ENCODE results near the gene SH2D4B. TPM values are rescaled to one million over a fixed set of nuclear protein-coding genes. Genes with fewer than 3 reads are reported as not detected.

Gene SH2D4B
- total RNA-seq, 1 donor from 2014 or later: 0.07 TPM

DNA sequence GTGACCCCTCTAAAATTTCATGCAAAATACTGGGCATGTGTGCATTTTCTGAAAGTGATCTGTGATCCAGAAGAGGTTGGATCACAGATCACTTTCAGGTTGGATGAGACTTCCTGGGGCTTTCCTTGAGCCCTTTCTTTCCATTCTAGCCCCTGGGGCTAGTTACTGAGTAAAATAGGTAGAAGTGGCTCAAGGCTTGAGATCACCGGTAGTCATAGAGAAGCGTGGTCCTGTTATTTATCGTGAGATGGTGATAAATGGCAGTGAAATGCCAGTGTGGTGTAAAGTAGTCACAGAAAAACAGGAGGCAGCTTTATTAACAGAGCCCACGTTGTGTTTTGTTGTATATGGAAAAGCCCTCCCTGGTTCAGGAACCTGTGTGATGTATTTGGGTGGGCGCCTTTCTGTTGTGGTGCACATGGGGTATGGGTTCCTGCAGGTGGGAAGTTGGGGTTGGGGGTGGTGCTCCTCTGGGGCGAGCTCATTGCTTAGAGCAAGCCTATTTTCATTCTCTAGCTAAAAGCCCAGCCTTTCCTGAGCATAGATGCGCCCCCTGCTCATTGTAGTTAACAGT is 34.0 kb upstream of the SH2D4B start:
- intact Hi-C loops (cut with micrococcal nuclease): loop anchor here (2.0 kb wide), 1 partner anchor 45 kb away; no protein-coding TSS in a partner anchor

DNA sequence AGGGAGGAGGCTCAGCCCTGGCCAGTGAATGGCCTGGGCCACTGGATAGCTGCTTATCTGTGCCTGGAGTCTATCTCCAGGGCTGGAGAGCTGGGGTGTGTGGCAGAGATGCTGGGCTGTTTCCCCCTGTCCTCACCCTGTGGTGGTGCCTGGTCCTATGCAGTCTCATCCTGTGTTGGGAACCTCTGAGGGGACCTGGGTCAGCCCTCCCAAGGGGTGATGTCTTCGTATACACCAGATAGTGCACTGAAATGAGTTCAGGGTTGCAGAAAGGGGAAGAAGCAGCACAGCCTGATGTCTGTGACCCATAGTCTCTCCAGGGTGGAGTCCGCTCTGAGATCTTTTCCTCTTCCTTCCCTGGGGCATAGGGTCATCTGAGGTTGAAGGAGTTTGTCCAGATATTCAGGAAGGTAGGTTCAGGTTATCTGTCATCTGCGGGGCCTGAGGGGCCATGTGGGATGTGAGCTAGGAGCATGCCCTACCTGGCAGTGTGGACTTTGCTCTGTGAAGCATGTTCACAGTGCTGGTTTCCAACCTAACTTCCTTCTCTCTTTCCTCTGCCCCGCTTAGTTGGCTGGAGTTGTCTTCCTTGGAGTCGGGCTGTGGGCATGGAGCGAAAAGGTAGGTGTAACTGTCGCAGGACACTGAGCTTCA is 33.4 kb upstream of the SH2D4B start:
- intact Hi-C loops (cut with micrococcal nuclease): loop anchor here (2.0 kb wide), 1 partner anchor 45 kb away; no protein-coding TSS in a partner anchor

- intact Hi-C loops (cut with micrococcal nuclease): loop anchor here (1.0 to 2.0 kb wide), 4 partner anchors 46 to 127 kb away; no protein-coding TSS in a partner anchor
These were observed 32.7 kb upstream of the SH2D4B start for GRCh38 chr10:80504897-80505465.

DNA sequence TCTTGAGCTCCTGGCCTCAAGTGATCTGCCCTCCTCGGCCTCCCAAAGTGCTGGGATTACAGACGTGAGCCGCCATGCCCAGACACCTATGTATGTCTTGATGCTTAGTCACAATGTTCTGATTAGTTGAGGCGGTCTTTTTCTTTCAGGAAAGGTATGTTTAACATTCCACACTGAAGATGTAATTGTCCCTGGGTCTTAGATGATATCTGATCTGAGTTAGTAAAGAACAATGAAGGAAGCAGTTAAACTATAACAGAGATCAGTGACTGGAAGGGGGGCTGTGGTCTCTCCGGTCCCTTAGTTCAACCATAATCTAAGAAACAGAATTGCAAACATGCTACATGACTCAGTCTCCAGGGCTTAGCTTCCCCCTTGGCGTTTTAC is 31.5 kb upstream of the SH2D4B start:
- intact Hi-C loops (cut with micrococcal nuclease): no loop called here

- intact Hi-C loops (cut with micrococcal nuclease): no loop called here
These were observed 30.7 kb upstream of the SH2D4B start for GRCh38 chr10:80506836-80507487.

GRCh38 chr10:80509108-80509402 is 28.6 kb upstream of the SH2D4B start:
- intact Hi-C loops (cut with micrococcal nuclease): no loop called here

- intact Hi-C loops (cut with micrococcal nuclease): no loop called here
These were observed 28.1 kb upstream of the SH2D4B start for GRCh38 chr10:80509403-80510161.

GRCh38 chr10:80512031-80512526 is 25.6 kb upstream of the SH2D4B start:
- intact Hi-C loops (cut with micrococcal nuclease): no loop called here

- intact Hi-C loops (cut with micrococcal nuclease): no loop called here
These were observed 24.6 kb upstream of the SH2D4B start for GRCh38 chr10:80513106-80513505.

- intact Hi-C loops (cut with micrococcal nuclease): no loop called here
These were observed 22.2 kb upstream of the SH2D4B start for GRCh38 chr10:80515511-80515910.

- intact Hi-C loops (cut with micrococcal nuclease): no loop called here
These were observed 21.8 kb upstream of the SH2D4B start for GRCh38 chr10:80515941-80516340.

DNA sequence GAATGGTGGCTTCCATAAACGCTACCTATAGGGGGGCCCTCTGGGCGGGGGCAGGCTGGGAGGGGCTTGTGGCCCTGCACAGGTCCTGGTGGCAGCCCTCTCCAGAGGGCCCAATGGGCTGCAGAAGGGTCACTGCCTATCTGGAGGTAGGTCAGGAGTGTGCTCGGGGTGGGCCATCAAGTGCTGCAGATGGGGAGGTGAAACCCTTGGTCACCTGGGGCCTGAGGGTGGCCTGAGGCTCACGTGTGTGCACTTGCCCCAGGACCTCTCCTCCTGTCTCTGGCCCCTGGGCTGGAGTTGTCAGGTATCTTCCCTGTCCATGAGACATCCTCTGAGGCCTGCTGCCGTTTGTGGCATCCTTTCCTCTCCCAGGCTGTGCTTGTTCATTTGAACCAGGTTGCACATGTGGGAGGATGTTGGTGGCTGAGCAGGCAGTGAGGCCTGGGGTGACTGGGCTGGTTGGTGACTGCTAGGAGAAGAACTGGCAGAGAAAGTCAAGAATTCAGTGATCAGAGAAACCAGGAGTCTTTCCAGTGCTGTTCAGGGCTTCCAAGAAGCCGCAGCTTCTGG is 21.1 kb upstream of the SH2D4B start:
- intact Hi-C loops (cut with micrococcal nuclease): no loop called here

DNA sequence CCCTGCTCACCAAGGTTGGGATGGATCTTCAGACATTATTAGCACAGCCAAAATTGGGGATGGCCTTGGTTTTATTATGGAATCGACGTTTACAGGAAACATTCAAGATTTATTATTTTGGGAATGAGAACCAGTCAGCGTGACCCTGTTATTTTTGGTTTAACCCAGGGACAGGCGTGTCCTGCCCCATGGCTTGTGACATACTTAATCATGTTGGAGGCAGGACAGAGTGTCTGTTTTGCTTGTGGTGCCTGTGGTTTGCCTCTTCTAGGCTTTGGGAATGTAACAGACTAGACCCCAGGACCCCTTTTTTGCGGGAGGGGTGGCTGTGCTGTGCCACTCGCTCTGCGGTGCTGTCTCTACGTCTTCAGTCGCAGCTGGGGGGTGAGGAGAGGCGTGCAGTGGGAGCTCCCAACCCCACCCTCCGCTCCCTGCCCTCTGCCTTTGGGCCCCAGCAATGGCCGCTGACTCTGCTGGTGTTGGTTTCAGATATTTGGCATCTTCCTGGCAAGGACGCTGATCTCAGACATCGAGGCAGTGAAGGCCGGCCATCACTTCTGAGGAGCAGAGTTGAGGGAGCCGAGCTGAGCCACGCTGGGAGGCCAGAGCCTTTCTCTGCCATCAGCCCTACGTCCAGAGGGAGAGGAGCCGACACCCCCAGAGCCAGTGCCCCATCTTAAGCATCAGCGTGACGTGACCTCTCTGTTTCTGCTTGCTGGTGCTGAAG is 20.1 kb upstream of the SH2D4B start:
- intact Hi-C loops (cut with micrococcal nuclease): no loop called here

- intact Hi-C loops (cut with micrococcal nuclease): no loop called here
These were observed 19.4 kb upstream of the SH2D4B start for GRCh38 chr10:80518143-80518806.

GRCh38 chr10:80518807-80519360 is 18.8 kb upstream of the SH2D4B start:
- intact Hi-C loops (cut with micrococcal nuclease): no loop called here

DNA sequence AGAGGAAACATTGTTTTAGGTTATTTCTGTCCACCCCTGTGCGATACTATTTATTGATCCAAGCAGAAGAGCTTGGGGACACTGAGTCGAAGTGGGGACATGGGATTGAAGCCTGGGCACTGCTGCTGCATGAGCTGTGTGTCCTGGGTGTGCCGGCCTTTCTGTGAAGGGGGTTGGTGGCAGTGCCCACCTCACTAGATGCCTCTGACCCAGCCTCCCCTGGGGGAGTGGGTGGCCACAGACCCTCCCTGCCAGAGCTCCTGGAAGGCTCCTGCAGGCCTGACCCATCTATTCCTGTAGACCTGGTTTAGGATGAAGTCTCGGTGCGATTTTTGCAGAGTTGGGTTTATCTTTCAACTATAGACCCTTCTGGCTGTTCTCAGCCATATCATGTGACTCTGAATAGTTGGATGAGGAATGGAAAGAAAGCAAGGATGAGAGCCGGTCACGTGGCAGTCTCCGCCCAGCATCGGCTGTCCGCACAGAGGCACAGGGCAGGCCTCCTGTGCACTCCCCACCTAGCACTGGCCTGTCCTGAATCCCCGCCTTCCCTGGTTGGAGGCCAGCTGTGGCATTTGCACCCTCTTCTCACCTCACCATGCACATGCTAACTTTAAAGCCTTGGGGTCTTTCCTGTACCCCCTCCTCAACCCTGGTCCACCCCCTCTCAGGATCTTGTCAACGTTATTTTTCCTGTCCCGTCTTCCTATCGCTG is 17.6 kb upstream of the SH2D4B start:
- intact Hi-C loops (cut with micrococcal nuclease): loop anchor here (10.0 kb wide), 1 partner anchor 315 kb away; the partner anchor contains the start of gene ANXA11

DNA sequence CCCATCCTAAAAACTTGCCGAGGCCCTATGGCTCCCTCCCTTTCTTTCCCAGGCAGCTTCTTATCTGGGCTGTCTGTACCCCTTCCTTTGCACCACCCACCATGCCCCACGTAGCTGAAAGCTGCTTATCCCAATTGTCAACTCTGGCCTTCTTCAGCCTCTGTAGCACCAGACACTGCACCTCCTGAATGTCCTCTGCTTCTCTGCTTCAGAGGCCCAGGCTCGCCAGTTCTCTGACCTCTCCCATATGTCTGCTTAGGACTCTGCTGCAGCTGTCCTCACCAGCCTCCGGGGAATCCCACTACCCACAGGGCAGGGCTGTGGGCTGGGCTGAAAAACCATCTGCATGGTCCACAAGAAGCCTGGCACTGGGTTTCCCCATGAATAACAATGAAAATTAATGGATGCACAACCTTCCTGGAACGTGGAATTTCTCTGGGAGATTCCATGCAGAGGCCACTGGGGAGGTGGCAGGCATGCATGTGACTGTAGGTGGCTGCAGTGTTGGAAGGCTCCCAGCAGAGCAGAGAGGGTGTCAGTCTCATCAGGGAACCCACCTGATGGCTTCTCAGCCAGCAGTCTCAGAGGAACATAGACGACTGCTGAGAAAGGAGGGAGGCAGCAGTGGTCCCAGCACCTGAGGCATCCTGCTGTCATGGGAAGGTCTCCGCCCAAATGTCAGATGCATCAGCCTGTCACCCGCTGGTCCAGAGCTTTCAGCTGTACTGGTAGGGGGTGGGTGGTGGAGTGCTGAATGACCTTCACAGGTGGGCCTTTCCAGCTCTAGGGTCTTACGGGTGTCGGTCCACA is 16.8 kb upstream of the SH2D4B start:
- intact Hi-C loops (cut with micrococcal nuclease): loop anchor here (10.0 kb wide), 1 partner anchor 316 kb away; the partner anchor contains the start of gene ANXA11
